ENCODE measurements around the gene FADS1. TPM values are rescaled to one million over a fixed set of nuclear protein-coding genes. Genes with fewer than 3 reads are reported as not detected.

The FADS1 gene
- total and polyA plus RNA-seq, 2 of the 13 experiments (the other 11 are each of a cell fraction or from before 2014, with no cell fraction given) = 91.8 to 108 TPM

- TF ChIP-seq THAP9 (CRISPR knock-in tag; IDR thresholded peaks at IDR 0.05; ENCODE audit: borderline replicate concordance) (peak; percentile 75; the same call in 1 of the 2 replicates), DPF2 (CRISPR knock-in tag; IDR thresholded peaks at IDR 0.05; ENCODE audit: borderline replicate concordance, low read depth) (peak; percentile 93), REXO4 (CRISPR knock-in tag; IDR thresholded peaks at IDR 0.05; ENCODE audit: borderline replicate concordance) (no peak), ZNF768 (CRISPR knock-in tag; IDR thresholded peaks at IDR 0.05) (peak; percentile 36; the same call in 1 of the 2 replicates), EP300 (IDR thresholded peaks at IDR 0.05; ENCODE audit: low read depth in 2 of 2, low read length in 2 of 2) (peak; percentile 58 to 83; a peak in 3 of 4 replicates), EP300 (CRISPR knock-in tag; IDR thresholded peaks at IDR 0.05; ENCODE audit: borderline replicate concordance) (peak; percentile 72; the same call in 1 of the 2 replicates), ZFP90 (CRISPR knock-in tag; IDR thresholded peaks at IDR 0.05; ENCODE audit: borderline replicate concordance) (0 out of 2 replicates have a peak, but pooled peaks have one; percentile 70), ASH2L (IDR thresholded peaks at IDR 0.05; ENCODE audit: insufficient read length, low read depth, low read length) (peak; percentile 78), CTCF (CRISPR knock-in tag; IDR thresholded peaks at IDR 0.05) (peak; percentile 85), KAT8 (CRISPR knock-in tag; IDR thresholded peaks at IDR 0.05) (peak; percentile 39; the same call in 1 of the 2 replicates), CREM (IDR thresholded peaks at IDR 0.05) (peak; percentile 59; the same call in 1 of the 2 replicates), CREM (CRISPR knock-in tag; IDR thresholded peaks at IDR 0.05) (no peak), GABPA (IDR thresholded peaks at IDR 0.05; ENCODE audit: low read depth, low read length) (no peak), GABPA (CRISPR knock-in tag; IDR thresholded peaks at IDR 0.05; ENCODE audit: low read depth) (peak; percentile 26; the same call in 1 of the 2 replicates), ZNF10 (CRISPR knock-in tag; IDR thresholded peaks at IDR 0.05; ENCODE audit: borderline replicate concordance, low read depth) (no peak), PHF21A (CRISPR knock-in tag; IDR thresholded peaks at IDR 0.05) (peak; percentile 93), ZNF317 (CRISPR knock-in tag; IDR thresholded peaks at IDR 0.05) (peak; percentile 60; the same call in 1 of the 2 replicates), TCF12 (IDR thresholded peaks at IDR 0.05) (no peak), TCF12 (CRISPR knock-in tag; IDR thresholded peaks at IDR 0.05) (no peak), KDM5B (CRISPR knock-in tag; IDR thresholded peaks at IDR 0.05; ENCODE audit: borderline replicate concordance) (peak; percentile 82), ZNF292 (CRISPR knock-in tag; IDR thresholded peaks at IDR 0.05; ENCODE audit: borderline replicate concordance, low read depth) (no peak), ZNF205 (CRISPR knock-in tag; IDR thresholded peaks at IDR 0.05) (no peak), KDM5A (IDR thresholded peaks at IDR 0.05; ENCODE audit: borderline replicate concordance, low read length) (no peak), SP140L (CRISPR knock-in tag; IDR thresholded peaks at IDR 0.05; ENCODE audit: borderline replicate concordance) (0 out of 2 replicates have a peak, but pooled peaks have one; percentile 45), PRPF4 (IDR thresholded peaks at IDR 0.05; ENCODE audit: low read depth, low read length, poor library complexity, severe bottlenecking) (no peak), KLF16 (CRISPR knock-in tag; IDR thresholded peaks at IDR 0.05) (peak in 1 of 2 experiments; percentile 49; a peak in 1 of 4 replicates)
These were observed 47.5 kb downstream of the FADS1 start (continued) for GRCh38 chr11:61769169-61769920.

Measured in HepG2 (cell line).